Mucosa of rectum (tissue), 2 donors: ENCODE results near the gene CHRM2.

Source experiments
- H3K27ac ChIP-seq, 2 donors: one replicate each; pipeline ENCODE4 v1.7.0; 2013; ENCODE audit warnings: inconsistent platforms in 2 of 2, low read depth in 2 of 2, low read length in 2 of 2
- H3K27me3 ChIP-seq, 2 donors: one replicate each; pipeline ENCODE4 v1.7.0; 2013; ENCODE audit warnings: low read length in 2 of 2; ENCODE audit not compliant: control insufficient read depth in 2 of 2, insufficient read depth in 2 of 2
- H3K36me3 ChIP-seq, 2 donors: one replicate each; pipeline ENCODE4 v1.7.0; 2013; ENCODE audit warnings: low read length in 2 of 2; ENCODE audit not compliant: control insufficient read depth in 2 of 2, insufficient read depth in 2 of 2
- H3K4me1 ChIP-seq, 2 donors: one replicate each; pipeline ENCODE4 v1.7.0; 2013; ENCODE audit warnings: low read length in 2 of 2, mild to moderate bottlenecking in 1 of 2; ENCODE audit not compliant: control insufficient read depth in 2 of 2, insufficient read depth in 2 of 2
- H3K4me3 ChIP-seq, 2 donors: one replicate each; pipeline ENCODE4 v1.7.0; 2013; ENCODE audit warnings: low read length in 2 of 2
- H3K9ac ChIP-seq, 2 donors: one replicate each; pipeline ENCODE4 v1.7.0; 2013; ENCODE audit warnings: low read length in 2 of 2, low read depth in 1 of 2, mild to moderate bottlenecking in 1 of 2
- H3K9me3 ChIP-seq, 2 donors: one replicate each; pipeline ENCODE4 v1.7.0; 2013; ENCODE audit warnings: low read length in 2 of 2; ENCODE audit not compliant: control insufficient read depth in 2 of 2
- donor health status: healthy.
- donor health status: Normal muscosa, but diverticular disease.

CHRM2 gene

DNA sequence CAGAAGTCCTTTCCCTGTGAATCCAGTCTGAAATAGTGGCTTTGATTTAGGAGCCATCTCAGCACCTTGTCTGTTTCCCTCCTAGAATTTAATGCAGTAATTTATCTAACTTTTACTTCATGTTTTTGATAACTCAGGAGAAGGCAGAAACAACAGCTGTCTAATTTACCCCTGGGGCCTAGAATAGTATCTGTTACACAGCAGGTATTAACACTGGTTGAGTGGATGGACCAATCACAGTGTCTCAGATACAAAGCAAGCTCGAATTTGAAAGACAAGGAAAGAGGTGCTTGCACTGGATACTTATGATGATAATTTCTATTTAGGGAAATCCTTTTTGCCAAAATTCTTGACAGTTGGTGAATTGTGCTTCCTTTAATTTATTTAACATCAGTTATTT lies 23.4 kb downstream of the CHRM2 start:
- Histone ChIP-seq H3K36me3 (no peaks in the 10 kb centered on the region), H3K4me1 (no peaks in the 10 kb centered on the region), H3K9ac (no peak overlapping the region), H3K27me3 (no peaks in the 10 kb centered on the region), H3K27ac (no peak overlapping the region), H3K9me3 (no peaks in the 10 kb centered on the region), H3K4me3 (no peak overlapping the region)

DNA sequence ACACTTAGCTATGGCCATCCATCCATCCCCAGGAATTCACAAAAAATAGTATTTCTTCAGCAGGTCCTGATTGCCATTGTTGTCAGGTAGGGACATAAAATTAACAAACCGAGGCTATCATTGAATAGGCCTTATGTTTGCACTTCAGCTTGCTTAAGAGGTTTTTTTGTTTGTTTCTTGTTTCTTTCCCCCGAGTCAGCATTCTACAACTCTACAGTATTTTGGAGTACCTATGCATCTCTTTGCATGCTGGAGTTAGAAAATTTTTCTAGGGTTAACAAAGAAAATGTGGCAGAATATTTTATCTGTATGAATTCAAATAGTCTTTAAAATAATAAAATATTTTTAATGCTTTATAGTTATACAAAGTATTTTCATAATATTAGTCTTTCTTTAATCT lies 26.3 kb downstream of the CHRM2 start:
- H3K9ac ChIP-seq: no peak overlapping the region
- no peaks in the 10 kb centered on the region for H3K36me3 ChIP-seq
- H3K9me3 ChIP-seq: no peaks in the 10 kb centered on the region
- H3K27me3 ChIP-seq: no peaks in the 10 kb centered on the region
- no peak overlapping the region for H3K27ac ChIP-seq
- H3K4me3 ChIP-seq: no peak overlapping the region
- no peaks in the 10 kb centered on the region for H3K4me1 ChIP-seq

DNA sequence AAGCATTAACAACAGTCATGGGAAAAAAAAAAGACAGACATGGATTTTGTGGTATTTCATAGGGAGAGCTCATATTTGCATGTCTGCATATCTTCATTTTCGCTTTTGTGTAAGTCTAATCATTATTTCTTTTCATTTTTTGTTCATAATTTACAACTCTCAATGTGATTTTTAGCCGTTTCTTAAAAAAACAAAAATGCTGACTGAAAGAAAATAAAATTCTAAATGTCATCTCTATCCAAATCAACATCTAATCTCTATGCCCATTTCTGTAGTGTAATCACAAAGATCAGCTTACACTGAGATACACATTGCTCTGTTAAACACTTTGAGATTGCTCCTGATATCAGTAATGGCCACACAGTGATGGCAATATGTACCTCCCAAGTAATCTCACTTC lies 29.2 kb downstream of the CHRM2 start:
- Histone ChIP-seq H3K36me3 (no peaks in the 10 kb centered on the region), H3K9me3 (no peaks in the 10 kb centered on the region), H3K9ac (no peak overlapping the region), H3K27me3 (no peaks in the 10 kb centered on the region), H3K4me1 (no peaks in the 10 kb centered on the region), H3K27ac (no peak overlapping the region), H3K4me3 (no peak overlapping the region)

DNA sequence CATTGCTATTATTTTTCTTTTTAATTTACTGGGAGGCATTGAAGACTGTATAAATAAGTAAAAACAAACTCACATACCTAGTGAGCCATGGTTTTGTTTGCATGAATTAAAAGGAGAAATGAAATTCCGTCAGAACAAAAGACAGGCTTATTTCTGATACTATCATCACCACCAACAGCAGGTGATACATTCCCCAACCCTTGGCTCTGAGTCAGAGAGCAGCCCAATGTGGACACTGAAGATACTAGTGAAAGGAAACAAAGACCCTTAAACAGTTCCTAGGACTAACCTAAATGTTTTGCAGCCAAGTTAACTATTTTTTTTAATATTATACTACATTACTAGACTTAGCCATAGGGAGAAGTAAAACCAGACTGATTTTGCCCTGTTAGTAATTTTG lies 31.6 kb downstream of the CHRM2 start:
- Histone ChIP-seq H3K27me3 (no peaks in the 10 kb centered on the region), H3K9ac (no peak overlapping the region), H3K4me1 (no peaks in the 10 kb centered on the region), H3K27ac (no peak overlapping the region), H3K9me3 (no peaks in the 10 kb centered on the region), H3K36me3 (no peaks in the 10 kb centered on the region), H3K4me3 (no peak overlapping the region)

DNA sequence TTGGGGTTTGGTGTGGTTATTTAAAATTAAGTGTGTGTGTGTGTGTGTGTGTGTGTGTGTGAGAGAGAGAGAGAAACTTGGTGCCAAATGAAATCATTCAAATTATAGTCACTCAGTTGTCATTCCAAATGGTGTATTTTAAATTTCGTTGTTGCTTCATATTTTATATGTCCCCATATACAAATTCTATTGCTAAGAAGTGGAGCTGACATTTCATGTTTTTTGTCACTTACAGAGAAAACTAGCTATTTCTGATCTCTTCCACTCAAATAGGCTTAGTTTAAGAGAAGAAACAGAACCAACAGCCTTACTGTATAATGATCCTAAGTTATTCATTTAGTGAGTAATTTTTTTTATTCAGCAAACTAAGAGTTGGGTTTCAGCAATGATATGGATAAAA lies 42.3 kb downstream of the CHRM2 start:
- no peaks in the 10 kb centered on the region for H3K36me3 ChIP-seq
- no peaks in the 10 kb centered on the region for H3K9me3 ChIP-seq
- H3K4me1 ChIP-seq: no peaks in the 10 kb centered on the region
- H3K27ac ChIP-seq: no peak overlapping the region
- H3K9ac ChIP-seq: no peak overlapping the region
- no peak overlapping the region for H3K4me3 ChIP-seq
- no peaks in the 10 kb centered on the region for H3K27me3 ChIP-seq

DNA sequence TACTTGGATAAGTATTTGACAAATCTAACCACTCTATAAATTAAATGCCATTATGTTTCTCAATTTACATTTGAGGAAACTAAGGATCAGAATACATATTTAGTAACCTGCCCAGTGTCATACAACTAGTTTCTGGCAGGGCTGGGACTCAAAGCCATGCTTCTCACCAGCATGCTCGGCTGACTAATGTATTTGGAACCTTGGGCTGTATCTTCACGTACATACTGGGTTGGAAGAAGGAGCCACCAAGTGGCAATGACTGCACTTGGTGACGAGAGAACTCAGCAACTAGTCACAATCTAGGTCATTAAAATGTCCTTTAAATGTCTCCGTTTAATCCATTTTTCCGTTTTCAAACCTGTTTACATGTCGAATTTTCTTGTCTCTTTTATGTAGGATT lies 42.9 kb downstream of the CHRM2 start:
- H3K36me3 ChIP-seq: no peaks in the 10 kb centered on the region
- no peak overlapping the region for H3K9ac ChIP-seq
- no peak overlapping the region for H3K4me3 ChIP-seq
- H3K27me3 ChIP-seq: no peaks in the 10 kb centered on the region
- H3K4me1 ChIP-seq: no peaks in the 10 kb centered on the region
- H3K27ac ChIP-seq: no peak overlapping the region
- H3K9me3 ChIP-seq: no peaks in the 10 kb centered on the region

DNA sequence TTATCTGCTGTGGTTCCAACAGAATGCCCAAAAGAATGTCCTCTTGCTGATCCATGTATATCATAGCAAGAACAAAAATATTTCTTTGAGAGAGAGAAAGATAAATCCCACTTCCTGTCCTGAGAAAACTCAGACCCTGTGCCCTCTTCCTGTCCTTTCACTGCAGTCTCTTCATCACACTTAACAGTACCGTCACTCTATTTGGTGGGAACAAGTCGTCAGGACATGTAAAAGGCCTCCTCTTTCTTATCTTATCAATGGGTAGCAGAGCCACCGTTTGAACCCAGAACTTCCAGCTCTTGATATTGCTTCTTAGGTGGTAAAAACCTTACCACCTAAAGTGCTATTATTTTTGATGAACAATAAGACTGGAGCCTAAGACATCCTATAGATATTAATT lies 43.9 kb downstream of the CHRM2 start:
- Histone ChIP-seq H3K36me3 (no peaks in the 10 kb centered on the region), H3K9ac (no peak overlapping the region), H3K27ac (no peak overlapping the region), H3K27me3 (no peaks in the 10 kb centered on the region), H3K4me1 (no peaks in the 10 kb centered on the region), H3K9me3 (no peaks in the 10 kb centered on the region), H3K4me3 (no peak overlapping the region)

DNA sequence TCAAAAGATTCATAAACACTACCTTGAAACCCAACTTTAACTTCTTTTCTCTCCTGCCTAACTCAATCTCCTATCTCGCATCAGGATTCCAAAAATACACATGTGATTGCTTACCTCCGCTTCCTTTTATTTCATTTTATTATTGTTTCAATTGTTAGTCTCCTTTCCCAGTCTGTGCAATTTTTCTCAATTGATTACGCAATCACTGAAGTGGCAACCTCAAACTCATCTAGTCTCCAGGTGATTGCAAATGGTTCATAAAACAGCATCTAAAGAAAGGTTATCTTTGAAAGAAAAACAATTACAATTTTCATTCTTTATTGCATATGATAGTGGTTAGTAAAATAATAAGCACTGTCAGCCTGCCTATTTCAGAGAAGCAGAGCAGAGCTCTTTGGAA lies 45.6 kb downstream of the CHRM2 start:
- no peak overlapping the region for H3K4me3 ChIP-seq
- H3K4me1 ChIP-seq: no peaks in the 10 kb centered on the region
- no peaks in the 10 kb centered on the region for H3K27me3 ChIP-seq
- H3K9ac ChIP-seq: no peak overlapping the region
- H3K36me3 ChIP-seq: no peaks in the 10 kb centered on the region
- H3K27ac ChIP-seq: no peak overlapping the region
- H3K9me3 ChIP-seq: no peaks in the 10 kb centered on the region

DNA sequence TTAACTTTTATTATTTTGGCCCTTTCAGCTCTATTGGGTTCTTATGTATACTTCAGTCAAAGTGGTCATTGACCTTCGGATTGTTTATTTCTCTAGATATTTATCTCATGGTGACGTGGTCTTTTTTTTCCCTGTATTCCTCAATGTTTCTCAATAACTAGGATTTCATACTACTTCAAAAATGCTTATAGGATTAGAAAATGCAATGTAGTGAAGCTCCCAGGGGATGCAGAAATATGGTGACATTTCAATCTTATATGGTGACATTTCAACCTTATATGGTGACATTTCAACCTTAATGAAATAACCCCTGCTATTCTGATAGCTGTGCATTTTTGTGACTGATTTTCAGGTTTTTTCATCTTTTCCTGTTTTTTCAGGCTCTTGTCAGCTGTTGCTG lies 51.4 kb downstream of the CHRM2 start:
- no peaks in the 10 kb centered on the region for H3K4me1 ChIP-seq
- H3K27me3 ChIP-seq: no peaks in the 10 kb centered on the region
- H3K9ac ChIP-seq: no peak overlapping the region
- H3K36me3 ChIP-seq: no peaks in the 10 kb centered on the region
- H3K4me3 ChIP-seq: no peak overlapping the region
- no peak overlapping the region for H3K27ac ChIP-seq
- H3K9me3 ChIP-seq: no peaks in the 10 kb centered on the region

DNA sequence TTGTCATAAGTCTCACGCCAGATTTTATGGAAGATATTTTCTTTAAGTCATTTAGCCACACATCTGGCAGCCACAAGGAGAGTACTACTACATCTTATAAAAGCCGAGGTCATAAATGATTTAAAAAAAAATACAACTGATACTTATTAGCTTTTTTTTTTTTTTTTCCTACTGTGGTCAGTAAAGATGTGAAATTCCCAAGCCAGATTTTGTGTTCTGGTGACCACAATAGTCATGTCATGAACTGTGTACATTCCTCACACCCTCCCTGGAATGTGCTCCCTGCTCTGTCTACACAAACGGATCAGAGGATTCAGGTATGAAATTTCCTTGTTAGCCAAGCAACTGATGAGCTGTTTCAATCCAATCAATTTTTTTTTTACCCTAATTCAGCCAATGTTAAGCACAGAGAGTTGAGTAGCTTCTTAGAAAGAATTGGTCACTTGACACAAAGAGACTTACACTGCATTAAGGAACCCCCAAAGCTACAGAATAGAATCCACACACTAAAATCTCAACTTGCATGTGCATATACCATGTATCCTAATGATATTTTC lies 54.7 kb downstream of the CHRM2 start:
- H3K9me3 ChIP-seq: no peaks in the 10 kb centered on the region
- no peaks in the 10 kb centered on the region for H3K36me3 ChIP-seq
- H3K27ac ChIP-seq: no peak overlapping the region
- no peak overlapping the region for H3K9ac ChIP-seq
- H3K27me3 ChIP-seq: no peaks in the 10 kb centered on the region
- H3K4me1 ChIP-seq: no peaks in the 10 kb centered on the region
- H3K4me3 ChIP-seq: no peak overlapping the region

DNA sequence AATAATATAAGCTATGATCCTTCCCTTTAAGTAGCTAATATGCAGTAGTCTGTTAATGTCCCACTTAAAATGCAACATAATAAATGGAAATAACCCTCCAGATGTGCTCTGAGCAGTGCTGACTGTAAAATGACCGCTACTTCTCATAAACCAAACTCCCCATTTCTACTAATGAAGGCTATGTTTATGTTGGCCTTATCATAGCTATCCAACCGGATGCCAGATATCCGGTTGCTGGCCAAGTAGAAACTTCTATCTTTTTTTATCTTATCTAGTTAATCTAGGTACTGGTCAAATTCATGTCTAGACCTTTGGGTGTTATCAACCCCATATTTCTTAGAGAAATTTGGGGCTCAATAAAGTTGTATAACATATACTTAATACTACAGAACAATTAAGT lies 56.6 kb downstream of the CHRM2 start:
- no peaks in the 10 kb centered on the region for H3K9me3 ChIP-seq
- H3K4me3 ChIP-seq: no peak overlapping the region
- no peaks in the 10 kb centered on the region for H3K4me1 ChIP-seq
- no peaks in the 10 kb centered on the region for H3K27me3 ChIP-seq
- H3K36me3 ChIP-seq: no peaks in the 10 kb centered on the region
- H3K27ac ChIP-seq: no peak overlapping the region
- H3K9ac ChIP-seq: no peak overlapping the region
